ENCODE measurements around the gene GARNL3.

GARNL3 gene

DNA sequence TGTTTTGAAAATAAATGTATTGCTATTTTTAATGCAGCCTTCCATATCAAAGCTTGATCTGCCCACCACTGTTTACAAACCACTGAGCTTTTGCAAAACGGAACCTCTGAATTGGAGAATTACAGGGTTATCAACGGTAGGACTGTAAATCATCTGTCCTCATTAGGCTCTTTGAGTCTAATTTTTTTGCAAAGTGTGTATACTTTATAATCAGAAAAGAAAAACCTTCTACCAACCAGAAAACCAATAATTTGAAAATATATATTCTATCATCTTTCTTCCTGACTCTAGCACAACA, 125.6 kb downstream of the GARNL3 start:
- DNase-seq = no peak

GRCh38 chr9:127390563-127390962, 126.0 kb downstream of the GARNL3 start:
- no peak for DNase-seq

- DNase-seq = no peak
These were observed 127.6 kb downstream of the GARNL3 start for GRCh38 chr9:127392166-127392565.

GRCh38 chr9:127392976-127393375, 128.4 kb downstream of the GARNL3 start:
- no peak for DNase-seq

- no peak for DNase-seq
These were observed 129.1 kb downstream of the GARNL3 start for GRCh38 chr9:127393645-127394044.

- no peak for DNase-seq
These were observed 131.1 kb downstream of the GARNL3 start for GRCh38 chr9:127395497-127396252.

DNA sequence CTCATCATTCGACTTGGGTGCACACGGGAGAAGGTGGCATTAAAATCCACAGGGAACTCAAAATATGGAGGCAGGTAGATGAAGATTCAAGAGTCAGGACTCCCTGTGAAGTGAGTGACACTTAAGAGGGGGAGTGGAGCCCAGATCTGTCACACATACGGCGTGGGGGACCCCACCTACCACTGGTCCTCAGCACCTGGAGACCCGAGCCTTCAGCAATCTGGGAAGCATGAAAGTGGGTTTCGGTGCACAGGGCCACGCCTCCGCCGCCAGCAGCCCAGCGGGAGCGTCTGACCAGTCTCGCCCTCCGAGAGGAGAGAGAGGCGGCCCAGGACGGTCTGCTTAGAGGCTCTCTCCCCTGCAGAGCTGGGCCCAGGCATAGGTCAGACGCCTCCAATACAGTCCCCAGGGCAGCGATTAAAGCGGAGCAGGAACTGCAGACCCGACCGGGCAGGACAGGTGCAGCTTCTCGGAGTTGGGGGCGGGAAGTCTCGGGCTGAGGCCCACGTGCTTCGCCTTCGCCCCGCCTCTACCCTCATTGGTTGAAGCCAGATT, 131.8 kb downstream of the GARNL3 start:
- DNase-seq = no peak

- peak; percentile 98 for DNase-seq
These were observed 132.5 kb downstream of the GARNL3 start, which contains the start of gene SLC2A8 for GRCh38 chr9:127396808-127397645. Gene SLC2A8 (plus strand): TSS chr9:127397169. CDS start chr9:127397231, 62 bp downstream.

GRCh38 chr9:127397646-127398274, 133.2 kb downstream of the GARNL3 start:
- peak; percentile 10 for DNase-seq

- DNase-seq = no peak
These were observed 133.7 kb downstream of the GARNL3 start for GRCh38 chr9:127398275-127398647.

GRCh38 chr9:127398715-127399400, 134.3 kb downstream of the GARNL3 start:
- DNase-seq = no peak

GRCh38 chr9:127399736-127400269, 135.2 kb downstream of the GARNL3 start:
- no peak for DNase-seq

GRCh38 chr9:127402401-127403090, 138.0 kb downstream of the GARNL3 start:
- DNase-seq = no peak

- no peak for DNase-seq
These were observed 139.1 kb downstream of the GARNL3 start for GRCh38 chr9:127403507-127404192.

GRCh38 chr9:127404631-127405030, 140.1 kb downstream of the GARNL3 start:
- DNase-seq = no peak

GRCh38 chr9:127405344-127406125, 141.0 kb downstream of the GARNL3 start:
- no peak for DNase-seq

DNA sequence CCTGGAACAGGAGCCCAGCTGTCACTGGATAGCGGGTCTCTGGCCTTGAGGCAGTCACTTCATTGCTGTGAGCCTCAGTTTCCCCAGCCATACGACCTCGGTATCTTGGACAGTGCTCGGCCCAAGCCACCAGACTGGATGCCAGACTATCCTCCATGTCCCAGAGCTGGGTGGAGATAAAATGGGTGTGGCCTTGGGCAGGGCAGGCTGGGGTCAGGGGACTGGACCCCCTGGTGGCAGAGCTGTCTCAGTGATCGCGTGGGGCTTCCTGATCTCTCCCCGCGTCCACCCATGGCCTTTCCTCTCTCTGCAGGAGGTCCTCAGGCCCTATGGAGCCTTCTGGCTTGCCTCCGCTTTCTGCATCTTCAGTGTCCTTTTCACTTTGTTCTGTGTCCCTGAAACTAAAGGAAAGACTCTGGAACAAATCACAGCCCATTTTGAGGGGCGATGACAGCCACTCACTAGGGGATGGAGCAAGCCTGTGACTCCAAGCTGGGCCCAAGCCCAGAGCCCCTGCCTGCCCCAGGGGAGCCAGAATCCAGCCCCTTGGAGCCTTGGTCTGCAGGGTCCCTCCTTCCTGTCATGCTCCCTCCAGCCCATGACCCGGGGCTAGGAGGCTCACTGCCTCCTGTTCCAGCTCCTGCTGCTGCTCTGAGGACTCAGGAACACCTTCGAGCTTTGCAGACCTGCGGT, 142.4 kb downstream of the GARNL3 start:
- no peak for DNase-seq

DNA sequence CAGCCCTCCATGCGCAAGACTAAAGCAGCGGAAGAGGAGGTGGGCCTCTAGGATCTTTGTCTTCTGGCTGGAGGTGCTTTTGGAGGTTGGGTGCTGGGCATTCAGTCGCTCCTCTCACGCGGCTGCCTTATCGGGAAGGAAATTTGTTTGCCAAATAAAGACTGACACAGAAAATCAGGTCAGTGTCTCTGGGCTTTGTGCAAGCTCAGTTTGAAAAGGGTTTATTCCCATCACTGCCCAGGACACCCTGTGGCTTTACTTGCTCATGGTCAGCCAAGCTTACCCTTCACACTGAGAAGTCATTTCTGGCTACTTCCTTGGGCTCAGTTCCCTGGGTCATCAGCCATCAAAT, 142.9 kb downstream of the GARNL3 start:
- DNase-seq = no peak

GRCh38 chr9:127411122-127411521, 146.5 kb downstream of the GARNL3 start:
- DNase-seq = no peak

DNA sequence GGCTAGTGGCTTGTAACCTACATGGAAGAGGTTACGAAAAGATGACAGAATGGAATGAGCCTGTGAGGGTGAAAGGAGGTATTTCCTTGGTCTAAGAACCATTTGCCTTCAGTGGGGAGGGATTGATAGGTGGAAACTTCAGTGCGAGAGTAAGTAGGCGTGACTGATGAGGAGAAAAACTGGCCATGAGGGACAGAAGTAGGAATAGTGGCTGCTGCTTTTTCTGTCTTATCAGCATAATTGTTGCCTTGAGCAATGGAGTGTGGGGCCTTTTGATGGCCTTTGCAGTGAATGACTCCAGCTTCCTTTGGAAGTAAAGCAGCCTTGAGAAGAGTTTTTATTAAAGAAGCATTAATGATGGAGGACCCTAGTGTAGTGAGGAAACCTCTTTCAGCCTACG, 150.6 kb downstream of the GARNL3 start:
- no peak for DNase-seq
